HUES6 (cell line): Measurements from ENCODE around the gene PAX2.

Experiments used
- H3K27ac ChIP-seq: 2 replicates; pipeline ENCODE4 v1.7.0; 2013; ENCODE audit warnings: low read depth, mild to moderate bottlenecking, low read length, inconsistent platforms
- H3K27me3 ChIP-seq: 2 replicates; pipeline ENCODE4 v1.6.1; 2013; ENCODE audit warnings: low read length; ENCODE audit not compliant: control insufficient read depth, insufficient read depth
- H3K36me3 ChIP-seq: 2 replicates; pipeline ENCODE4 v1.6.1; 2013; ENCODE audit warnings: low read length; ENCODE audit not compliant: control insufficient read depth, insufficient read depth
- H3K4me1 ChIP-seq: 2 replicates; pipeline ENCODE4 v1.6.1; 2013; ENCODE audit warnings: low read length; ENCODE audit not compliant: control insufficient read depth, insufficient read depth
- H3K4me3 ChIP-seq: 2 replicates; pipeline ENCODE4 v1.5.1; 2013; ENCODE audit warnings: low read depth, low read length
- H3K9ac ChIP-seq: one replicate; pipeline ENCODE4 v1.6.1; 2013; ENCODE audit warnings: mild to moderate bottlenecking, low read length
- H3K9me3 ChIP-seq: 2 replicates; pipeline ENCODE4 v1.6.1; 2013; ENCODE audit warnings: low read depth, low read length; ENCODE audit not compliant: control insufficient read depth, insufficient read depth

The PAX2 gene

DNA sequence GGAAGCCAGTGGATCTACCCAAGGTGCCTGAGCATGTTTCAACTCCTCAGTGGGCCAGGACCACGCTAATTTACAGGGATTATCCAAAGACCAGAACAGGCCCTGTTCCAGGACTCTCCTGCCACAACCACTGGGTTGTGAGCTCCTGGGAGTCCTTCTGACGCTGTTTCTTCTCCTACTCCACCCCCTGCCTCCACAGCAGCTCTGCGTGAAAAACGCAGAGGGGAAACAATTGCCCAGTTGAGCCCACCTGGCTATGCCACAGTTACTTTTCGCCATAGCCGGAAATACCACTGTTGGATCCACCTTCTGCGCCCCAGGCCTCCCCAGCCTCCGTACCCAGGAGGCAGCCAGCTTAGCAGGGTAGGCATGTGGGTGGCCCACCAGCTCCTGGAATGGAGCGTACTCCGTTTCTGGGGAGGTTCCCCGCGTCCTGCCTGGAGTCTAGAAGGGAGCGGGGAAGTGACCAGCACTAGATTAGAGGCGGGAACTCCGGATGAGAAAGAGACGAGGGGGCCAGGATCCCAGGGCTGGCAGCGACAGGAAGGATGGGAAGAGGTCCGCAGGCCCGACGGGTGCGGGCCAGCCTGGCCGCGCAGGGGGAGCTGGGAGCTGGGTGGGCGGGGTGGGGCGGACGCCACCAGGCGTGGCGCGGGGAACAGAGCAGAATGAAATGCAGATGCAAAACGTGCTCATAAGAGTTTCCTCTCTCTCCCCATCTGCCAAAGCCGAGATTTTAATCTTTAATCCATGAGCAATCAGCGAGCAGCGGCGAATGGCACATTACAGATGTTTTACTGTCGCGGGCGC, 32.1 kb upstream of the PAX2 start:
- H3K9ac ChIP-seq = no peak overlapping the region
- no peak overlapping the region for H3K27ac ChIP-seq
- peak overlapping the region; percentile 57 for H3K4me3 ChIP-seq
- H3K27me3 ChIP-seq = peaks cover 100% of the 10 kb centered on the region
- H3K9me3 ChIP-seq = no peaks in the 10 kb centered on the region
- H3K36me3 ChIP-seq = no peaks in the 10 kb centered on the region
- H3K4me1 ChIP-seq = 0 out of 2 replicates have a peak, but pooled peaks cover 6% of the 10 kb centered on the region

DNA sequence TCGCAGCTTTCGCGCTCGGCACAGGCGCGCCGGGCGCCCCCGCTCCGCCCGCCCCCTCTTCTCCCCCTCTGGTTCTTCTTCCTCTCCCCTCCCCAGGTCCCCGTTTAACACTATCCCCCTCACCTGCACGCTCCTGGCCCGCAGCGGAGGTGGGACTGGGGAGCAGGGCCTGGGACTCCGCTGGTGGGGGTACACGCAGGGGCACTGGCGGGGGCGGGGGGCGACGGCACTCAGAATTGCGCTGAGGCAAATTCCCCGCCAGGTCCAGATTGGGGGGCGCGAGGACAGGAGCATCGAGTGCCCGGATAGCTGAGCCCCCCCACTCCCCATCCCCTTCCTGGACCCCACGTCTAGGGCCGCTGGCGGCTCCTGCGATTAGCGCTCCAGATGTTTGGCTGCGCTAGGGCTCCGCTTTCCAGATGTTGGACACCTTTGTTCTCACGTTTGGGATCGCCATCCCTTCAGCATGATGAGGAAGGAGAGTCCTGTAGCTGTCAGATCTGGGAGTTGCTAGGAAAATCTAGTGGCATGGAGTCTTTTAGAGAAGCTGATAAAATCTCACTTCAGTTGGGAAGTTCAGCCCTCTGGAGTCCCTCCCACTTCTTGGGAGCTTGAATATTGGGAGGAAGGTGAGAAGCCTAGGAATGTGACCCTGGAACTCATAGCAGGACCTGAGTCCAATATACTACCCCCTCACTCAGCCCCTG, 31.4 kb upstream of the PAX2 start:
- H3K4me3 ChIP-seq = peak overlapping the region; percentile 57
- H3K27me3 ChIP-seq = peaks cover 100% of the 10 kb centered on the region
- H3K9me3 ChIP-seq = no peaks in the 10 kb centered on the region
- H3K36me3 ChIP-seq = no peaks in the 10 kb centered on the region
- H3K9ac ChIP-seq = no peak overlapping the region
- H3K27ac ChIP-seq = no peak overlapping the region
- H3K4me1 ChIP-seq = 0 out of 2 replicates have a peak, but pooled peaks cover 6% of the 10 kb centered on the region

DNA sequence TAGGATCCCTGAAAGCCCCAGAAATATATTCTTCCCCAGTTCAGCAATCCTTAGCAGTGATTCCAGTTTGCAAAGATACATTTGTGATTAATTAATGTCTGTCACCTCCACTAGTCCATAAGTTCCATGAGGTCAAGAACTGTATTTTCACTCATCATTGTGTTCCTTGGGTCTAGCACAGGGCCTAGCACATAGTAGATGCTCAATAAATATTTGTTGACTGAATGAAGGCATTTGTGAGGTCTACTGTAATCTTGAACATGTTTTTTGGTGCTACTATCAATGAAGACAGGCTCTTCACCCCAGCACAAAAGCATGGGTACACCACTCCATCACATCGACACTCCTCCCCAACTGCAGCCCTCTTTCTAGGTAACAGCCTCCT, 30.8 kb upstream of the PAX2 start:
- no peaks in the 10 kb centered on the region for H3K9me3 ChIP-seq
- 0 out of 2 replicates have a peak, but pooled peaks cover 2% of the 10 kb centered on the region for H3K4me1 ChIP-seq
- H3K9ac ChIP-seq = no peak overlapping the region
- no peak overlapping the region for H3K27ac ChIP-seq
- H3K27me3 ChIP-seq = peaks cover 100% of the 10 kb centered on the region
- H3K4me3 ChIP-seq = no peak overlapping the region
- no peaks in the 10 kb centered on the region for H3K36me3 ChIP-seq

GRCh38 chr10:100715101-100715444, 30.3 kb upstream of the PAX2 start:
- peak overlapping the region; percentile 48 for H3K4me3 ChIP-seq
- H3K27me3 ChIP-seq = peaks cover 100% of the 10 kb centered on the region
- H3K36me3 ChIP-seq = no peaks in the 10 kb centered on the region
- no peak overlapping the region for H3K9ac ChIP-seq
- H3K27ac ChIP-seq = no peak overlapping the region
- H3K9me3 ChIP-seq = no peaks in the 10 kb centered on the region
- no peaks in the 10 kb centered on the region for H3K4me1 ChIP-seq

DNA sequence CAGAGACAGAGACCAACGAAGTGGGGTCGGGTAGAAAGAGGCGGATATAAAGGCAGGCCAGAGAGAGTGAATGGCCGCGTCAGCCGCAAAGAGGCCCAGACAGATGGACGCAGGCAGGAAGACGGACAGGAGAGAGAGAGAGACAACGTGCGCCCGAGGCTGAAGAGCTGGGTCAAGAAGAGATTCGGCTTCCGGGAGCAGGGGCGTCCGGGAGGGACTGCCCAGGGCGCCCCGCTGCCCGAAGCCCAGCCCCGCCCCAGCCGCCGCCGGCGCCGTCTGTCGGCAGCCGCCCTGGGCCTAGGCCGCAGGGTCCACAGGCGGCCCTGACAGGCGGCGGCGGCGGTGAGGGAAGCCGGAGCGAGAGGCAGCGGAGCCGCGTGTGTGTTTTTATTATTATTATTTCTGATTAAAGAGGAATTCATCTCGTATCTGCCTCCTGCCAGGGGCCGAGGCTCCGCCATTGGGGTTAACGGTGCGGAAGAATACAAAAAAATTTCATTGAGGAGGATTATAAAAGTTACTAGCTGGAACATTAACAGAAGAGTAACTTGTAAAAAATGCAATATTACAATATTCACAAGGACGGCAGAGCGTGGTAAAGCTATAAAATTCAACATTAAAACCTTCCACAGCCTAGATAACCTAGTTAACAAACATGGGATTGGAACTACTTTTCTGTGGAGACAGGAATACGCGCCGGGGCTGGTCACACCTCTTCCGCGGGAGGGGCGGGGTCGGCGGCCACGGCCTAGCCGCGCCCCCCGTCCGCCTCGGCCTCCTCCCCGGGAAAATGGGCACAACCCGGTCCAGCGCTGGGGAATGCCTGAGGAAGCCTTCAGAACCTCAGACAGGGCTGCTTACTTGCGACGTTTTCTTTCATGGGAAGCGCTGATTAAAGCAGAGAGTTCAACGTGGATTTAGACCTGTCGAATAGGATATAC, 29.7 kb upstream of the PAX2 start:
- Histone ChIP-seq H3K9ac (no peak overlapping the region), H3K9me3 (no peaks in the 10 kb centered on the region), H3K4me1 (no peaks in the 10 kb centered on the region), H3K36me3 (no peaks in the 10 kb centered on the region), H3K4me3 (peak overlapping the region; percentile 48), H3K27me3 (peaks cover 100% of the 10 kb centered on the region), H3K27ac (no peak overlapping the region)

- no peak overlapping the region for H3K9ac ChIP-seq
- no peaks in the 10 kb centered on the region for H3K9me3 ChIP-seq
- no peaks in the 10 kb centered on the region for H3K36me3 ChIP-seq
- H3K4me1 ChIP-seq = no peaks in the 10 kb centered on the region
- no peak overlapping the region for H3K4me3 ChIP-seq
- no peak overlapping the region for H3K27ac ChIP-seq
- H3K27me3 ChIP-seq = peaks cover 100% of the 10 kb centered on the region
These were observed 28.2 kb upstream of the PAX2 start for GRCh38 chr10:100717166-100717565.

- Histone ChIP-seq H3K4me1 (no peaks in the 10 kb centered on the region; the same call in 1 of the 2 replicates), H3K9me3 (no peaks in the 10 kb centered on the region), H3K4me3 (no peak overlapping the region), H3K27ac (no peak overlapping the region), H3K36me3 (no peaks in the 10 kb centered on the region), H3K27me3 (peaks cover 100% of the 10 kb centered on the region), H3K9ac (no peak overlapping the region)
These were observed 27.1 kb upstream of the PAX2 start for GRCh38 chr10:100718197-100718742.

- Histone ChIP-seq H3K27ac (no peak overlapping the region), H3K9ac (no peak overlapping the region), H3K36me3 (no peaks in the 10 kb centered on the region), H3K4me3 (no peak overlapping the region), H3K27me3 (peaks cover 99% of the 10 kb centered on the region), H3K4me1 (no peaks in the 10 kb centered on the region; the same call in 1 of the 2 replicates), H3K9me3 (no peaks in the 10 kb centered on the region)
These were observed 22.2 kb upstream of the PAX2 start for GRCh38 chr10:100723180-100723579.

DNA sequence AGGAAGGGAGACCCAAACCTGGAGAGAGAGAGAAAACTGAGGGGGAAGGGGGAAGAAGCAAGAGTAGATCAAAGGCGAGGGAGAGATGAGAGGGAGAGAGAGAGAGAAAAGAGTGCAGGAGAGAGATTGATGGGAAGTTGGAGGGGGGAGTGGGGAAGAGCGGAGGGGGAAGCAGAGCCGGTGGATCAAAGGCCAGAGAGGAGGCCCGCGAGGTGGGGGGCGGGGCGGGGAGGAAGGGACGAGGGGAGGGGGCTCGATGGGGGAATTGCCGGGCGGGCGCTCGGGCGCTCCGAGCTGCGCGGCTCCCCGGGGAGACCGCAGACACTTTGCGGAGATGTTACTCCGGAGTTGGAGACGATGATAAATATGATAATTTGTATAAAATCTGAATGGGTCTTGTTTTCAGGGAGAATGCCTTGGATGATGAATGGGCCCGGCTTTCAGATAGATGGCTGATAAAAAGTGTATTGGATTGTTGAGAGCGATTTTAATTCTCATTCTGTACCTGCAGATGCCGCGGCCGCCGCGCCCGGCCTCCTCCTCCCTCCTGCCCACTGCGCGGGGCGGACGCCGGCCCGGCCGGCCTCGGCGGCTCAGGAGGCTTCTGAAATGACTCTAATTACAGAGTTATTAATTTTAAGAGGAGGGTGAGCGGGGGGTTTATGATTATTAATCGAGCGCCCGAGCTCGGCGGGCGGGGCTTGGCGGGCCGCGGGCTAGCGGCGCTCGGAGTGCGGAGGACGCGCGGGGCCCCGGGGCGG, 21.4 kb upstream of the PAX2 start:
- H3K4me3 ChIP-seq = peak overlapping the region; percentile 47
- H3K9ac ChIP-seq = no peak overlapping the region
- no peak overlapping the region for H3K27ac ChIP-seq
- no peaks in the 10 kb centered on the region for H3K36me3 ChIP-seq
- no peaks in the 10 kb centered on the region for H3K9me3 ChIP-seq
- peaks cover 7% of the 10 kb centered on the region; the same call in 1 of the 2 replicates for H3K4me1 ChIP-seq
- H3K27me3 ChIP-seq = peaks cover 99% of the 10 kb centered on the region

DNA sequence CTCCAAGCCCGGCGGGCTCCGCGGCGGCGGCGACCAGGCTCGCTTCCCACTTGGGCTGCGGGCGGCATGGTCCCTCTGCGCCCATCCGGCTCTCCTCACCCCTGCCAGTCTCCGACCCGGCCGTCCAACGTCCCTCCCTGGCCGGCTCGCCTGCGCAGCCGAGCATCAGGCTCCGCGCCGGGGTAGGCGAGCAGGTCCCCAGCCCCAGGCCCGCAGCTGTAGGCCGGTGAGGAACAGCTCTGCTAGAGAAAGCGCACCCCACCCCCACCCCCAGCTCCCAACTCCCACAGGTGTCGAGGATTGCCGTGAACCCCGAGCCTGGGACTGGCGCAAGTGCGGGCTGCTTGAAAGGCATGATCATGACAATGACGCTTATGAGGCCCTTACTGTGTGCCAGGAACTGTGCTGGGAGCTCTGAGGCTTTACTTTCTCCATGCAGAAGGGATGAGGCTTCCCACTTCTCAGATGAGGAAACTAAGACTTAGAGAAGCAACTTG, 20.8 kb upstream of the PAX2 start:
- Histone ChIP-seq H3K4me1 (peaks cover 7% of the 10 kb centered on the region; the same call in 1 of the 2 replicates), H3K27ac (no peak overlapping the region), H3K36me3 (no peaks in the 10 kb centered on the region), H3K27me3 (peaks cover 99% of the 10 kb centered on the region), H3K9ac (no peak overlapping the region), H3K9me3 (no peaks in the 10 kb centered on the region), H3K4me3 (peak overlapping the region; percentile 47)
